GM23338 (cell line): Measurements from ENCODE around the gene LIMK2. TPM values are rescaled to one million over a fixed set of nuclear protein-coding genes. Genes with fewer than 3 reads are reported as not detected.

Experiments used
- ATAC-seq: fragments of 200-7000 bp; cut with Tn5 transposase; 3 replicates; pipeline ENCODE4 v1.9.1; 2020
- DNase-seq: peaks from one replicate; pipeline ENCODE4 v3.0.0-alpha.2; 2015; ENCODE audit warnings: low spot score
- H2AFZ ChIP-seq: fragments of 200-600 bp; sonication (generic); 2 replicates; pipeline ENCODE4 v1.8.0; 2016; ENCODE audit warnings: antibody characterized with exemption, mild to moderate bottlenecking, moderate library complexity
- H3F3A ChIP-seq: fragments of 200-600 bp; sonication (generic); replicated peaks from 2 replicates; pipeline ENCODE4 v1.8.0; 2017; ENCODE audit warnings: antibody characterized with exemption, mixed run types, low read depth
- H3K27ac ChIP-seq: fragments of 200-600 bp; sonication (generic); 2 replicates; pipeline ENCODE4 v1.6.1; 2016; ENCODE audit warnings: low read depth
- H3K27me3 ChIP-seq: fragments of 200-600 bp; sonication (generic); 2 replicates; pipeline ENCODE4 v1.8.0; 2016; ENCODE audit warnings: mild to moderate bottlenecking, mixed run types, moderate library complexity; ENCODE audit not compliant: insufficient read depth
- H3K36me3 ChIP-seq: fragments of 200-600 bp; sonication (generic); 2 replicates; pipeline ENCODE4 v1.8.0; 2016; ENCODE audit warnings: mild to moderate bottlenecking; ENCODE audit not compliant: insufficient read depth
- H3K4me1 ChIP-seq: fragments of 200-600 bp; sonication (generic); 2 replicates; pipeline ENCODE4 v1.8.0; 2016; ENCODE audit warnings: mild to moderate bottlenecking, moderate library complexity; ENCODE audit not compliant: insufficient read depth
- H3K4me2 ChIP-seq: fragments of 200-600 bp; sonication (generic); 2 replicates; pipeline ENCODE4 v1.7.1; 2017; ENCODE audit warnings: mixed run types
- H3K4me3 ChIP-seq: fragments of 200-600 bp; sonication (generic); 2 replicates; pipeline ENCODE4 v1.6.1; 2016; ENCODE audit warnings: mixed run types
- H3K79me2 ChIP-seq: fragments of 200-600 bp; sonication (generic); replicated peaks from 2 replicates; pipeline ENCODE4 v1.8.0; 2017; ENCODE audit warnings: mild to moderate bottlenecking; ENCODE audit not compliant: insufficient read depth
- H3K9me2 ChIP-seq: fragments of 200-600 bp; sonication (generic); 2 replicates; pipeline ENCODE4 v1.8.0; 2017; ENCODE audit not compliant: insufficient read depth
- H4K20me1 ChIP-seq: fragments of 200-600 bp; sonication (generic); replicated peaks from 2 replicates; pipeline ENCODE4 v1.8.0; 2017; ENCODE audit warnings: mild to moderate bottlenecking; ENCODE audit not compliant: insufficient read depth
- H3K27ac Mint-ChIP-seq: 2 replicates; pipeline ENCODE4 v1.8.0; 2020; ENCODE audit warnings: inconsistent platforms, mild to moderate bottlenecking, moderate library complexity, mixed read lengths
- H3K27me3 Mint-ChIP-seq: 3 replicates; pipeline ENCODE4 v1.8.0; 2022; ENCODE audit warnings: low read depth, mild to moderate bottlenecking, moderate library complexity, mixed read lengths, inconsistent platforms; ENCODE audit not compliant: insufficient read depth, poor library complexity
- H3K36me3 Mint-ChIP-seq: 3 replicates; pipeline ENCODE4 v1.8.0; 2021; ENCODE audit warnings: low read depth, mild to moderate bottlenecking, inconsistent platforms, moderate library complexity, mixed read lengths
- H3K4me1 Mint-ChIP-seq: 3 replicates; pipeline ENCODE4 v1.8.0; 2020; ENCODE audit warnings: mild to moderate bottlenecking, inconsistent platforms, mixed read lengths
- H3K4me3 Mint-ChIP-seq: 3 replicates; pipeline ENCODE4 v1.8.0; 2021; ENCODE audit warnings: moderate library complexity, mild to moderate bottlenecking, inconsistent platforms, mixed read lengths
- H3K9me3 Mint-ChIP-seq: 3 replicates; pipeline ENCODE4 v1.8.0; 2020; ENCODE audit warnings: moderate library complexity, mild to moderate bottlenecking, inconsistent platforms, mixed read lengths
- CREB1 ChIP-seq: fragments of 250-450 bp; sonication (Bioruptor Pico); IDR thresholded peaks from 2 replicates; pipeline ENCODE4 v1.5.0; 2020; ENCODE audit warnings: low read depth, mild to moderate bottlenecking, moderate library complexity
- EZH2 ChIP-seq: fragments of 200-600 bp; sonication (generic); IDR thresholded peaks from one replicate; pipeline ENCODE4 v1.8.0; 2017; ENCODE audit warnings: antibody characterized with exemption, mild to moderate bottlenecking, low read depth; ENCODE audit not compliant: unreplicated experiment
- EZH2phosphoT487 ChIP-seq: fragments of 200-600 bp; sonication (generic); IDR thresholded peaks from one replicate; pipeline ENCODE4 v1.8.1; 2018; ENCODE audit warnings: antibody characterized with exemption; ENCODE audit not compliant: unreplicated experiment
- JUNB ChIP-seq: IDR thresholded peaks from one replicate; pipeline ENCODE4 v1.6.1; 2016; ENCODE audit warnings: antibody characterized with exemption; ENCODE audit not compliant: unreplicated experiment
- NANOG ChIP-seq: IDR thresholded peaks from 2 replicates; pipeline ENCODE4 v1.6.1; 2016; ENCODE audit warnings: antibody characterized with exemption, borderline replicate concordance
- POLR2AphosphoS5 ChIP-seq: IDR thresholded peaks from 2 replicates; pipeline ENCODE4 v1.6.1; 2016; ENCODE audit warnings: antibody characterized with exemption, low read depth
- STAT1 ChIP-seq: IDR thresholded peaks from one replicate; pipeline ENCODE4 v1.6.1; 2016; ENCODE audit warnings: antibody characterized with exemption; ENCODE audit not compliant: unreplicated experiment
- ZNF114 ChIP-seq: fragments of 250-450 bp; sonication (Bioruptor Pico); IDR thresholded peaks from 2 replicates; pipeline ENCODE4 v1.5.0; 2020; ENCODE audit warnings: mild to moderate bottlenecking, moderate library complexity
- ZNF331 ChIP-seq: fragments of 250-450 bp; sonication (Bioruptor Pico); IDR thresholded peaks from 2 replicates; pipeline ENCODE4 v1.5.0; 2020; ENCODE audit warnings: low read depth, mild to moderate bottlenecking, moderate library complexity
- polyA plus RNA-seq: library from polyadenylated mRNA; unstranded; fragments of >200 nt; fragmentation: Nextera tagmentation; extraction: Ambion mirVana; gene quantifications from 2 replicates; pipeline ENCODE4 v1.2.1, GENCODE V29; 2016
- total RNA-seq: library from RNA; depleted of rRNA; stranded (reverse); fragments of >200 nt; shearing (Covaris generic); gene quantifications from 2 replicates; pipeline ENCODE4 v1.2.3, GENCODE V29; 2014
- TF ChIP-seq, protein P1 (sequence below): IDR thresholded peaks from one replicate; pipeline ENCODE4 v1.6.1; 2018; ENCODE audit warnings: antibody characterized with exemption; ENCODE audit not compliant: unreplicated experiment
- TF ChIP-seq, protein P2 (sequence below), 2 experiments: fragments of 200-600 bp in 1 of 2; sonication (generic) in 1 of 2; conservative IDR thresholded peaks; 2 replicates each; pipeline versions ENCODE4 v1.5.1 to v1.6.1; 2016 to 2017; ENCODE audit warnings: antibody characterized with exemption in 2 of 2, low read depth in 2 of 2, mild to moderate bottlenecking in 2 of 2, moderate library complexity in 1 of 2
- TF ChIP-seq, protein P3 (sequence below): IDR thresholded peaks from 2 replicates; pipeline ENCODE4 v1.6.1; 2016; ENCODE audit warnings: antibody characterized with exemption
- TF ChIP-seq, protein P4 (sequence below): fragments of 250-450 bp; sonication (Bioruptor Pico); IDR thresholded peaks from 2 replicates; pipeline ENCODE4 v1.5.0; 2020; ENCODE audit warnings: mild to moderate bottlenecking, moderate library complexity

LIMK2 gene
- total and polyA plus RNA-seq, 2 experiments from 2014 or later = 12.5 to 39.8 TPM

DNA sequence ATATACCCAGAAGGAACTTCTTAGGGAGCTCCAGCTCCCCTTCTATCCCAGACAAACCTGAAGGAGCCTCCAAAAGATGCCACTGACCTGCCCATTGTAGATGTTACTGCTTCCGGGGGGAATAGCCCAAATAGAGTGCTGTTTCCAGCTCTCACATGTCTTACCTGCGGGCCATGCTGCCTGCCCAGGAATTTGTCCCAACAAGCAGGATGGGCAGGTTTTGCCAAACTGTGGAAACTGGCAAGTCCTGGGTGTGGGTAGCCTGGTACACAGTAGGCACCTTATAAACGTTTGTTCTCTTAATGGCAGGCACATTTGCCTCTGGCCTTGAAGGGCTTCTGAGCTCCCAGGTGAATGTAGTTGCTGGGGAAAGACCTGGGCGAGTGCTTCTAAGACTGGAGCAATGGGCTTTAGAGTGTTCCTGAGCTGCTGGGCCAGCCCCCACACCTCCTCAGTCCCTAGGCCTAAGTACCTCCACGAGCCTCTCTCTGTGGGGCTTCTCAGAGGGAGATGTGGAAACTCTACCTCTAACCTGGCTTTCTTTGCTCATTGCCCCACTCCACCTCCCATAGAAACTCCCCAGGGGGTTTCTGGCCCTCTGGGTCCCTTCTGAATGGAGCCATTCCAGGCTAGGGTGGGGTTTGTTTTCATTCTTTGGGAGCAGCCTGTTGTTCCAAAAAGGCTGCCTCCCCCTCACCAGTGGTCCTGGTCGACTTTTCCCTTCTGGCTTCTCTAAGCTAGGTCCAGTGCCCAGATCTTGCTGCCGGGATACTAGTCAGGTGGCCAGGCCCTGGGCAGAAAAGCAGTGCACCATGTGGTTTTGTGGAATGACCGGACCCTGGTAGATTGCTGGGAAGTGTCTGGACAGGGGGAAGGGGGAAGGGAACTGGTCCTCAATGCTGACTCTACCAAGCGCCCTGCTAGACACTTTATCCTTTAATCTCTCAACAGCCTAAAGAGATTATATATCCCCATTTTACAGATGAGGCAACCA, 37.2 kb downstream of the LIMK2 start:
- Histone ChIP-seq H4K20me1 (peaks cover 9% of the 10 kb centered on the region), H3K4me3 (no peak overlapping the region), H3K4me2 (no peak overlapping the region), H3K4me1 (peaks cover 21% of the 10 kb centered on the region; the same call in 1 of the 2 replicates), H3K79me2 (peaks cover 7% of the 10 kb centered on the region; the same call in 1 of the 2 replicates), H3K9me2 (no peaks in the 10 kb centered on the region), H3K36me3 (no peaks in the 10 kb centered on the region), H3K27me3 (no peaks in the 10 kb centered on the region), H3F3A (peaks cover 3% of the 10 kb centered on the region; the same call in 1 of the 2 replicates), H3K27ac (peak overlapping the region; percentile 42), H2AFZ (no peak overlapping the region)
- 0 out of 3 replicates have a peak, but pooled peaks cover under 1% of the 10 kb centered on the region for H3K36me3 Mint-ChIP-seq
- no peak overlapping the region for H3K27ac Mint-ChIP-seq
- TF ChIP-seq STAT1 (no peak), CREB1 (CRISPR knock-in tag) (no peak), ZNF114 (no peak), EZH2phosphoT487 (no peak), NANOG (no peak), JUNB (no peak), EZH2 (no peak), ZNF331 (no peak), POLR2AphosphoS5 (no peak)
- TF ChIP-seq, protein P1, sequence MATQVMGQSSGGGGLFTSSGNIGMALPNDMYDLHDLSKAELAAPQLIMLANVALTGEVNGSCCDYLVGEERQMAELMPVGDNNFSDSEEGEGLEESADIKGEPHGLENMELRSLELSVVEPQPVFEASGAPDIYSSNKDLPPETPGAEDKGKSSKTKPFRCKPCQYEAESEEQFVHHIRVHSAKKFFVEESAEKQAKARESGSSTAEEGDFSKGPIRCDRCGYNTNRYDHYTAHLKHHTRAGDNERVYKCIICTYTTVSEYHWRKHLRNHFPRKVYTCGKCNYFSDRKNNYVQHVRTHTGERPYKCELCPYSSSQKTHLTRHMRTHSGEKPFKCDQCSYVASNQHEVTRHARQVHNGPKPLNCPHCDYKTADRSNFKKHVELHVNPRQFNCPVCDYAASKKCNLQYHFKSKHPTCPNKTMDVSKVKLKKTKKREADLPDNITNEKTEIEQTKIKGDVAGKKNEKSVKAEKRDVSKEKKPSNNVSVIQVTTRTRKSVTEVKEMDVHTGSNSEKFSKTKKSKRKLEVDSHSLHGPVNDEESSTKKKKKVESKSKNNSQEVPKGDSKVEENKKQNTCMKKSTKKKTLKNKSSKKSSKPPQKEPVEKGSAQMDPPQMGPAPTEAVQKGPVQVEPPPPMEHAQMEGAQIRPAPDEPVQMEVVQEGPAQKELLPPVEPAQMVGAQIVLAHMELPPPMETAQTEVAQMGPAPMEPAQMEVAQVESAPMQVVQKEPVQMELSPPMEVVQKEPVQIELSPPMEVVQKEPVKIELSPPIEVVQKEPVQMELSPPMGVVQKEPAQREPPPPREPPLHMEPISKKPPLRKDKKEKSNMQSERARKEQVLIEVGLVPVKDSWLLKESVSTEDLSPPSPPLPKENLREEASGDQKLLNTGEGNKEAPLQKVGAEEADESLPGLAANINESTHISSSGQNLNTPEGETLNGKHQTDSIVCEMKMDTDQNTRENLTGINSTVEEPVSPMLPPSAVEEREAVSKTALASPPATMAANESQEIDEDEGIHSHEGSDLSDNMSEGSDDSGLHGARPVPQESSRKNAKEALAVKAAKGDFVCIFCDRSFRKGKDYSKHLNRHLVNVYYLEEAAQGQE = no peak
- TF ChIP-seq, protein P2, sequence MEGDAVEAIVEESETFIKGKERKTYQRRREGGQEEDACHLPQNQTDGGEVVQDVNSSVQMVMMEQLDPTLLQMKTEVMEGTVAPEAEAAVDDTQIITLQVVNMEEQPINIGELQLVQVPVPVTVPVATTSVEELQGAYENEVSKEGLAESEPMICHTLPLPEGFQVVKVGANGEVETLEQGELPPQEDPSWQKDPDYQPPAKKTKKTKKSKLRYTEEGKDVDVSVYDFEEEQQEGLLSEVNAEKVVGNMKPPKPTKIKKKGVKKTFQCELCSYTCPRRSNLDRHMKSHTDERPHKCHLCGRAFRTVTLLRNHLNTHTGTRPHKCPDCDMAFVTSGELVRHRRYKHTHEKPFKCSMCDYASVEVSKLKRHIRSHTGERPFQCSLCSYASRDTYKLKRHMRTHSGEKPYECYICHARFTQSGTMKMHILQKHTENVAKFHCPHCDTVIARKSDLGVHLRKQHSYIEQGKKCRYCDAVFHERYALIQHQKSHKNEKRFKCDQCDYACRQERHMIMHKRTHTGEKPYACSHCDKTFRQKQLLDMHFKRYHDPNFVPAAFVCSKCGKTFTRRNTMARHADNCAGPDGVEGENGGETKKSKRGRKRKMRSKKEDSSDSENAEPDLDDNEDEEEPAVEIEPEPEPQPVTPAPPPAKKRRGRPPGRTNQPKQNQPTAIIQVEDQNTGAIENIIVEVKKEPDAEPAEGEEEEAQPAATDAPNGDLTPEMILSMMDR (conservative IDR thresholded peaks at IDR 0.05; ENCODE audit: low read depth in 2 of 2) = no peak
- TF ChIP-seq, protein P3, sequence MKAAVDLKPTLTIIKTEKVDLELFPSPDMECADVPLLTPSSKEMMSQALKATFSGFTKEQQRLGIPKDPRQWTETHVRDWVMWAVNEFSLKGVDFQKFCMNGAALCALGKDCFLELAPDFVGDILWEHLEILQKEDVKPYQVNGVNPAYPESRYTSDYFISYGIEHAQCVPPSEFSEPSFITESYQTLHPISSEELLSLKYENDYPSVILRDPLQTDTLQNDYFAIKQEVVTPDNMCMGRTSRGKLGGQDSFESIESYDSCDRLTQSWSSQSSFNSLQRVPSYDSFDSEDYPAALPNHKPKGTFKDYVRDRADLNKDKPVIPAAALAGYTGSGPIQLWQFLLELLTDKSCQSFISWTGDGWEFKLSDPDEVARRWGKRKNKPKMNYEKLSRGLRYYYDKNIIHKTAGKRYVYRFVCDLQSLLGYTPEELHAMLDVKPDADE = no peak
- TF ChIP-seq, protein P4, sequence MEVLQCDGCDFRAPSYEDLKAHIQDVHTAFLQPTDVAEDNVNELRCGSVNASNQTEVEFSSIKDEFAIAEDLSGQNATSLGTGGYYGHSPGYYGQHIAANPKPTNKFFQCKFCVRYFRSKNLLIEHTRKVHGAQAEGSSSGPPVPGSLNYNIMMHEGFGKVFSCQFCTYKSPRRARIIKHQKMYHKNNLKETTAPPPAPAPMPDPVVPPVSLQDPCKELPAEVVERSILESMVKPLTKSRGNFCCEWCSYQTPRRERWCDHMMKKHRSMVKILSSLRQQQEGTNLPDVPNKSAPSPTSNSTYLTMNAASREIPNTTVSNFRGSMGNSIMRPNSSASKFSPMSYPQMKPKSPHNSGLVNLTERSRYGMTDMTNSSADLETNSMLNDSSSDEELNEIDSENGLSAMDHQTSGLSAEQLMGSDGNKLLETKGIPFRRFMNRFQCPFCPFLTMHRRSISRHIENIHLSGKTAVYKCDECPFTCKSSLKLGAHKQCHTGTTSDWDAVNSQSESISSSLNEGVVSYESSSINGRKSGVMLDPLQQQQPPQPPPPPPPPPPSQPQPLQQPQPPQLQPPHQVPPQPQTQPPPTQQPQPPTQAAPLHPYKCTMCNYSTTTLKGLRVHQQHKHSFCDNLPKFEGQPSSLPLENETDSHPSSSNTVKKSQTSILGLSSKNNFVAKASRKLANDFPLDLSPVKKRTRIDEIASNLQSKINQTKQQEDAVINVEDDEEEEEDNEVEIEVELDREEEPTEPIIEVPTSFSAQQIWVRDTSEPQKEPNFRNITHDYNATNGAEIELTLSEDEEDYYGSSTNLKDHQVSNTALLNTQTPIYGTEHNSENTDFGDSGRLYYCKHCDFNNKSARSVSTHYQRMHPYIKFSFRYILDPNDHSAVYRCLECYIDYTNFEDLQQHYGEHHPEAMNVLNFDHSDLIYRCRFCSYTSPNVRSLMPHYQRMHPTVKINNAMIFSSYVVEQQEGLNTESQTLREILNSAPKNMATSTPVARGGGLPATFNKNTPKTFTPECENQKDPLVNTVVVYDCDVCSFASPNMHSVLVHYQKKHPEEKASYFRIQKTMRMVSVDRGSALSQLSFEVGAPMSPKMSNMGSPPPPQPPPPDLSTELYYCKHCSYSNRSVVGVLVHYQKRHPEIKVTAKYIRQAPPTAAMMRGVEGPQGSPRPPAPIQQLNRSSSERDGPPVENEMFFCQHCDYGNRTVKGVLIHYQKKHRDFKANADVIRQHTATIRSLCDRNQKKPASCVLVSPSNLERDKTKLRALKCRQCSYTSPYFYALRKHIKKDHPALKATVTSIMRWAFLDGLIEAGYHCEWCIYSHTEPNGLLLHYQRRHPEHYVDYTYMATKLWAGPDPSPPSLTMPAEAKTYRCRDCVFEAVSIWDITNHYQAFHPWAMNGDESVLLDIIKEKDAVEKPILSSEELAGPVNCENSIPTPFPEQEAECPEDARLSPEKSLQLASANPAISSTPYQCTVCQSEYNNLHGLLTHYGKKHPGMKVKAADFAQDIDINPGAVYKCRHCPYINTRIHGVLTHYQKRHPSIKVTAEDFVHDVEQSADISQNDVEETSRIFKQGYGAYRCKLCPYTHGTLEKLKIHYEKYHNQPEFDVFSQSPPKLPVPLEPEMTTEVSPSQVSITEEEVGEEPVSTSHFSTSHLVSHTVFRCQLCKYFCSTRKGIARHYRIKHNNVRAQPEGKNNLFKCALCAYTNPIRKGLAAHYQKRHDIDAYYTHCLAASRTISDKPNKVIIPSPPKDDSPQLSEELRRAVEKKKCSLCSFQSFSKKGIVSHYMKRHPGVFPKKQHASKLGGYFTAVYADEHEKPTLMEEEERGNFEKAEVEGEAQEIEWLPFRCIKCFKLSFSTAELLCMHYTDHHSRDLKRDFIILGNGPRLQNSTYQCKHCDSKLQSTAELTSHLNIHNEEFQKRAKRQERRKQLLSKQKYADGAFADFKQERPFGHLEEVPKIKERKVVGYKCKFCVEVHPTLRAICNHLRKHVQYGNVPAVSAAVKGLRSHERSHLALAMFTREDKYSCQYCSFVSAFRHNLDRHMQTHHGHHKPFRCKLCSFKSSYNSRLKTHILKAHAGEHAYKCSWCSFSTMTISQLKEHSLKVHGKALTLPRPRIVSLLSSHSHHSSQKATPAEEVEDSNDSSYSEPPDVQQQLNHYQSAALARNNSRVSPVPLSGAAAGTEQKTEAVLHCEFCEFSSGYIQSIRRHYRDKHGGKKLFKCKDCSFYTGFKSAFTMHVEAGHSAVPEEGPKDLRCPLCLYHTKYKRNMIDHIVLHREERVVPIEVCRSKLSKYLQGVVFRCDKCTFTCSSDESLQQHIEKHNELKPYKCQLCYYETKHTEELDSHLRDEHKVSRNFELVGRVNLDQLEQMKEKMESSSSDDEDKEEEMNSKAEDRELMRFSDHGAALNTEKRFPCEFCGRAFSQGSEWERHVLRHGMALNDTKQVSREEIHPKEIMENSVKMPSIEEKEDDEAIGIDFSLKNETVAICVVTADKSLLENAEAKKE (CRISPR knock-in tag) = no peak
- H3K27me3 Mint-ChIP-seq = peaks cover 3% of the 10 kb centered on the region
- ATAC-seq = peak; percentile 6; the same call in 2 of the 3 replicates
- DNase-seq = no peak
- peaks cover 23% of the 10 kb centered on the region for H3K4me1 Mint-ChIP-seq
- no peak overlapping the region for H3K4me3 Mint-ChIP-seq
- H3K9me3 Mint-ChIP-seq = no peaks in the 10 kb centered on the region
